ENCODE results near the gene POP4.

DNA sequence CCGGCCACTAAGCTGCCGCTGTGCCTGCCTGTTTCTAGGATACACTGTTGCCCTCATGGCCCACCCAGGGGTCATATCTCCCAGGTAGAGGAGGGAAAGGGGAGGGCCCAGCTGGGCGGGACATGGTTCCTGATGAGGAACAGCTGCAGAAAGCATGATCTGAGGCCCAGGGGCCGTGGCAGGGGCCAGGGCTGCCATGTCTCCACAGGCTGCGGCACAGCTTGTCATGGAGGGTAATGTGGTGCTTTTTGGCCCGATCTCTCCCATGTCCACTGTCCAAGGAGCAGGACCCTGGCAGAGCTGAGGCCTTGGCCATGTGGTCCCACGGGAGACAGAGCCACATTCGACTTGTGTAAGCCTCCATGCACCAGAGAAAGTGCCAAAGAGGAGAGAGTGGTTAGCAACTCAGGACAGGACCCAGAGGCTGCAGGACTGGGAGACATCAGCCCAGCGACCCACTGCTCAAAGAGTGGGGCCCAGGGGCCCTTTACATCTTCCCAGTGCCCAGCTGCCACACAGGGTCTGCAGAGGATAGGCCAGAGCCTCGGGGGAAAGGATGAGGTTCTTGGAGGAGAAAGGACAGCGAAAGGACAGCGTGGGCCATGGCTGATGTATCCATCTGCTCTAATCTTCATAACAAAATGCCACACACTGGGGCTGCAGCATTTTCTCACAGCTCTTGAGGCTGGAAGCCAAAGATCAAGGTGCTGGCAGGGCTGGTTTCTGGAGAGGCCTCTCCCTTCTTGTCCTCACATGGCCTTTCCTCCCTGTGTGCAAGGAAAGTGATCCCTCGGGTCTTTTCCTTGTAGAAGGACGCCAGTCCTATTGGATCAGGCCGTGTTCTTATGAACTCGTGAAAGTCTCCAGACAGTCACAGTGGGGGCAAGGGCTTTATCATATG, 11.5 kb downstream of the POP4 start:
- no peak for TF ChIP-seq CTCF (IDR thresholded peaks at IDR 0.05; ENCODE audit: borderline replicate concordance, extremely low read depth, low read length, poor library complexity, severe bottlenecking)
- TF ChIP-seq EZH2 (IDR thresholded peaks at IDR 0.05; ENCODE audit: borderline replicate concordance, low read depth, low read length, severe bottlenecking) = no peak

Data from DND-41 (cell line).